Hepatocyte (in vitro differentiated cells): ENCODE results near the gene FHL1. TPM values are rescaled to one million over a fixed set of nuclear protein-coding genes. Genes with fewer than 3 reads are reported as not detected.

Source experiments
- DNase-seq: peaks from one replicate; pipeline ENCODE4 v3.0.0-alpha.2; 2016; ENCODE audit warnings: low spot score
- H2AFZ ChIP-seq: fragments of 200-600 bp; sonication (generic); 2 replicates; pipeline ENCODE4 v1.6.0; 2016; ENCODE audit warnings: antibody characterized with exemption, mild to moderate bottlenecking
- H3K27ac ChIP-seq: fragments of 200-600 bp; sonication (generic); 2 replicates; pipeline ENCODE4 v1.5.1; 2016; ENCODE audit warnings: mild to moderate bottlenecking
- H3K27me3 ChIP-seq: fragments of 200-600 bp; sonication (generic); 2 replicates; pipeline ENCODE4 v1.6.1; 2016
- H3K36me3 ChIP-seq: fragments of 200-600 bp; sonication (generic); replicated peaks from 2 replicates; pipeline ENCODE4 v1.5.1; 2016; ENCODE audit warnings: low read depth; ENCODE audit not compliant: insufficient read depth
- H3K4me1 ChIP-seq: fragments of 200-600 bp; sonication (generic); 2 replicates; pipeline ENCODE4 v1.5.1; 2016; ENCODE audit warnings: mild to moderate bottlenecking, moderate library complexity; ENCODE audit not compliant: insufficient read depth
- H3K4me2 ChIP-seq: fragments of 200-600 bp; sonication (generic); 2 replicates; pipeline ENCODE4 v1.6.0; 2016
- H3K4me3 ChIP-seq: fragments of 200-600 bp; sonication (generic); 2 replicates; pipeline ENCODE4 v1.5.1; 2016; ENCODE audit warnings: mild to moderate bottlenecking
- H3K79me2 ChIP-seq: fragments of 200-600 bp; sonication (generic); 2 replicates; pipeline ENCODE4 v1.6.0; 2017; ENCODE audit warnings: mild to moderate bottlenecking
- H3K9me2 ChIP-seq: fragments of 200-600 bp; sonication (generic); replicated peaks from 2 replicates; pipeline ENCODE4 v1.6.0; 2017; ENCODE audit warnings: mild to moderate bottlenecking; ENCODE audit not compliant: insufficient read depth
- H3K9me3 ChIP-seq: fragments of 200-600 bp; sonication (generic); 2 replicates; pipeline ENCODE4 v1.5.1; 2016; ENCODE audit warnings: low read depth, mild to moderate bottlenecking
- H4K20me1 ChIP-seq: fragments of 200-600 bp; sonication (generic); 2 replicates; pipeline ENCODE4 v1.6.0; 2016; ENCODE audit warnings: mild to moderate bottlenecking; ENCODE audit not compliant: insufficient read depth, poor library complexity, severe bottlenecking
- CTCF ChIP-seq: fragments of 200-600 bp; sonication (generic); IDR thresholded peaks from 2 replicates; pipeline ENCODE4 v1.5.1; 2016; ENCODE audit warnings: antibody characterized with exemption, mild to moderate bottlenecking; ENCODE audit not compliant: poor library complexity
- EZH2 ChIP-seq: fragments of 200-600 bp; sonication (generic); IDR thresholded peaks from 2 replicates; pipeline ENCODE4 v1.6.1; 2016; ENCODE audit warnings: antibody characterized with exemption, mild to moderate bottlenecking, borderline replicate concordance
- EZH2phosphoT487 ChIP-seq: fragments of 200-600 bp; sonication (generic); IDR thresholded peaks from one replicate; pipeline ENCODE4 v1.6.1; 2018; ENCODE audit warnings: antibody characterized with exemption, mild to moderate bottlenecking, low read depth, moderate library complexity; ENCODE audit not compliant: unreplicated experiment, severe bottlenecking
- WGBS: methylation state at CpG from one replicate; pipeline ENCODE4 v1.1.6; 2016; ENCODE audit warnings: low lambda C conversion rate; ENCODE audit errors: missing lambda C conversion rate; 5-methylcytosine and 5-hydroxymethylcytosine counted together
- polyA plus RNA-seq: library from polyadenylated mRNA; unstranded; fragments of >200 nt; fragmentation: Nextera tagmentation; extraction: Ambion mirVana; gene quantifications from 2 replicates; pipeline ENCODE4 v1.2.1, GENCODE V29; 2016
- total RNA-seq: library from RNA; depleted of rRNA; stranded (reverse); fragments of >200 nt; gene quantifications from 2 replicates; pipeline ENCODE4 v1.2.3, GENCODE V29; 2014

The FHL1 gene
- total and polyA plus RNA-seq, 2 experiments from 2014 or later = 31.5 to 40.0 TPM

- H3K4me2 ChIP-seq = no peak overlapping the region
- no peaks in the 10 kb centered on the region for H3K27me3 ChIP-seq
- H3K9me3 ChIP-seq = no peaks in the 10 kb centered on the region
- H3K27ac ChIP-seq = no peak overlapping the region
- H3K79me2 ChIP-seq = no peaks in the 10 kb centered on the region
- TF ChIP-seq EZH2phosphoT487 (no peak), CTCF (no peak), EZH2 (no peak)
- no peak for DNase-seq
- H3K9me2 ChIP-seq = no peaks in the 10 kb centered on the region
- H3K4me1 ChIP-seq = no peaks in the 10 kb centered on the region
- whole genome bisulfite sequencing = 67% methylated on average over 5 of the region's 5 CpGs
- no peaks in the 10 kb centered on the region for H3K36me3 ChIP-seq
- H4K20me1 ChIP-seq = no peaks in the 10 kb centered on the region
- H2AFZ ChIP-seq = no peak overlapping the region
- H3K4me3 ChIP-seq = no peak overlapping the region
These were observed 108.2 kb downstream of the FHL1 start for GRCh38 chrX:136255541-136255940.

- TF ChIP-seq EZH2phosphoT487 (no peak), EZH2 (no peak), CTCF (no peak)
- 58% methylated on average over 7 of the region's 7 CpGs for WGBS
- H2AFZ ChIP-seq = no peak overlapping the region
- no peaks in the 10 kb centered on the region for H3K4me1 ChIP-seq
- no peak overlapping the region for H3K27ac ChIP-seq
- no peak overlapping the region for H3K4me2 ChIP-seq
- DNase-seq = no peak
- H3K9me3 ChIP-seq = no peaks in the 10 kb centered on the region
- H4K20me1 ChIP-seq = no peaks in the 10 kb centered on the region
- no peaks in the 10 kb centered on the region for H3K79me2 ChIP-seq
- no peaks in the 10 kb centered on the region for H3K36me3 ChIP-seq
- H3K9me2 ChIP-seq = no peaks in the 10 kb centered on the region
- no peaks in the 10 kb centered on the region for H3K27me3 ChIP-seq
- no peak overlapping the region for H3K4me3 ChIP-seq
These were observed 108.7 kb downstream of the FHL1 start for GRCh38 chrX:136256026-136256425.

GRCh38 chrX:136258951-136259350 is 111.6 kb downstream of the FHL1 start:
- H3K79me2 ChIP-seq = no peaks in the 10 kb centered on the region
- H3K27me3 ChIP-seq = no peaks in the 10 kb centered on the region
- H3K9me2 ChIP-seq = no peaks in the 10 kb centered on the region
- H3K4me2 ChIP-seq = no peak overlapping the region
- H2AFZ ChIP-seq = no peak overlapping the region
- H3K9me3 ChIP-seq = no peaks in the 10 kb centered on the region
- no peak for DNase-seq
- TF ChIP-seq EZH2phosphoT487 = no peak
- no peaks in the 10 kb centered on the region for H4K20me1 ChIP-seq
- no peaks in the 10 kb centered on the region for H3K4me1 ChIP-seq
- no peak overlapping the region for H3K27ac ChIP-seq
- 76% methylated on average over 1 of the region's 1 CpG for WGBS
- H3K4me3 ChIP-seq = no peak overlapping the region
- no peaks in the 10 kb centered on the region for H3K36me3 ChIP-seq

- Histone ChIP-seq H3K4me1 (no peaks in the 10 kb centered on the region), H3K27ac (no peak overlapping the region), H3K4me3 (no peak overlapping the region), H2AFZ (no peak overlapping the region), H3K9me2 (no peaks in the 10 kb centered on the region), H3K9me3 (no peaks in the 10 kb centered on the region), H3K36me3 (no peaks in the 10 kb centered on the region), H3K79me2 (no peaks in the 10 kb centered on the region), H3K27me3 (no peaks in the 10 kb centered on the region), H4K20me1 (no peaks in the 10 kb centered on the region), H3K4me2 (no peak overlapping the region)
- TF ChIP-seq EZH2 = no peak
- TF ChIP-seq CTCF = no peak
- TF ChIP-seq EZH2phosphoT487 = no peak
- no peak for DNase-seq
- 40% methylated on average over 4 of the region's 4 CpGs for WGBS
These were observed 112.2 kb downstream of the FHL1 start for GRCh38 chrX:136259543-136259942.
